ENCODE data around the gene CERS2.

DNA sequence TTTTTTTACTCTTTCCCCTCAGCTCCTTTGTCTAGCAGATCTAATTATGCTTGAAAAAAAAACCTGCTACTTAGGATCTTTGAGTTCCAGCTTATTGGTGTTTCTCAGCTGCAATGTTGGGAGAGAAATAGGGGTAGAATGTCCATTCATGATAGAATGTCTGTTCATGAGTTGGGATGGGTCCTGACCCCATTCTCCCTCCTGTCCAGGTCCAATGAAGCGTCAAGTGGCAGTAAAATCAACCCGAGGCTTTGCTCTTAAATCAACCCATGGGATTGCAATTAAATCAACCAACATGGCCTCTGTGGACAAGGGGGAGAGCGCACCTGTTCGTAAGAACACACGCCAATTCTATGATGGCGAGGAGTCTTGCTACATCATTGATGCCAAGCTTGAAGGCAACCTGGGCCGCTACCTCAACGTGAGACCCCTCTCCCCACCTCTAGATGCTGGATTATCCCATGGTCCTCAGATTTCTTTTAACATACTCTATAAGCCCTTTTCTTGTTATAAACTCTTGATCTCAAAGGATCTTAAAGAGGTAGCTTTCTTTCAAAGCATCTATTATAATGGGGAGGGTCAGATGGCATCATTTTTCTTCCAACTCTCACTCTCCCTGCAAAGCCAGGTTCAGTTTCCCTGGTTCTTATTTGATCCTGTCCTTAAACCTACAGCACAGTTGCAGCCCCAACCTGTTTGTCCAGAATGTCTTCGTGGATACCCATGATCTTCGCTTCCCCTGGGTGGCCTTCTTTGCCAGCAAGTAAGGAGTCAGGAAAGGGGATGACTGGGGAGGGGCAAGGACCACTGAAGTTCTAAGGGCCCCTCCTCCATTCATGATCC is 11.1 kb downstream of the CERS2 start:
- TF ChIP-seq, protein P1, sequence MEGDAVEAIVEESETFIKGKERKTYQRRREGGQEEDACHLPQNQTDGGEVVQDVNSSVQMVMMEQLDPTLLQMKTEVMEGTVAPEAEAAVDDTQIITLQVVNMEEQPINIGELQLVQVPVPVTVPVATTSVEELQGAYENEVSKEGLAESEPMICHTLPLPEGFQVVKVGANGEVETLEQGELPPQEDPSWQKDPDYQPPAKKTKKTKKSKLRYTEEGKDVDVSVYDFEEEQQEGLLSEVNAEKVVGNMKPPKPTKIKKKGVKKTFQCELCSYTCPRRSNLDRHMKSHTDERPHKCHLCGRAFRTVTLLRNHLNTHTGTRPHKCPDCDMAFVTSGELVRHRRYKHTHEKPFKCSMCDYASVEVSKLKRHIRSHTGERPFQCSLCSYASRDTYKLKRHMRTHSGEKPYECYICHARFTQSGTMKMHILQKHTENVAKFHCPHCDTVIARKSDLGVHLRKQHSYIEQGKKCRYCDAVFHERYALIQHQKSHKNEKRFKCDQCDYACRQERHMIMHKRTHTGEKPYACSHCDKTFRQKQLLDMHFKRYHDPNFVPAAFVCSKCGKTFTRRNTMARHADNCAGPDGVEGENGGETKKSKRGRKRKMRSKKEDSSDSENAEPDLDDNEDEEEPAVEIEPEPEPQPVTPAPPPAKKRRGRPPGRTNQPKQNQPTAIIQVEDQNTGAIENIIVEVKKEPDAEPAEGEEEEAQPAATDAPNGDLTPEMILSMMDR (tag by site-specific recombination; IDR thresholded peaks at IDR 0.05): no peak
- TF ChIP-seq, protein P2, sequence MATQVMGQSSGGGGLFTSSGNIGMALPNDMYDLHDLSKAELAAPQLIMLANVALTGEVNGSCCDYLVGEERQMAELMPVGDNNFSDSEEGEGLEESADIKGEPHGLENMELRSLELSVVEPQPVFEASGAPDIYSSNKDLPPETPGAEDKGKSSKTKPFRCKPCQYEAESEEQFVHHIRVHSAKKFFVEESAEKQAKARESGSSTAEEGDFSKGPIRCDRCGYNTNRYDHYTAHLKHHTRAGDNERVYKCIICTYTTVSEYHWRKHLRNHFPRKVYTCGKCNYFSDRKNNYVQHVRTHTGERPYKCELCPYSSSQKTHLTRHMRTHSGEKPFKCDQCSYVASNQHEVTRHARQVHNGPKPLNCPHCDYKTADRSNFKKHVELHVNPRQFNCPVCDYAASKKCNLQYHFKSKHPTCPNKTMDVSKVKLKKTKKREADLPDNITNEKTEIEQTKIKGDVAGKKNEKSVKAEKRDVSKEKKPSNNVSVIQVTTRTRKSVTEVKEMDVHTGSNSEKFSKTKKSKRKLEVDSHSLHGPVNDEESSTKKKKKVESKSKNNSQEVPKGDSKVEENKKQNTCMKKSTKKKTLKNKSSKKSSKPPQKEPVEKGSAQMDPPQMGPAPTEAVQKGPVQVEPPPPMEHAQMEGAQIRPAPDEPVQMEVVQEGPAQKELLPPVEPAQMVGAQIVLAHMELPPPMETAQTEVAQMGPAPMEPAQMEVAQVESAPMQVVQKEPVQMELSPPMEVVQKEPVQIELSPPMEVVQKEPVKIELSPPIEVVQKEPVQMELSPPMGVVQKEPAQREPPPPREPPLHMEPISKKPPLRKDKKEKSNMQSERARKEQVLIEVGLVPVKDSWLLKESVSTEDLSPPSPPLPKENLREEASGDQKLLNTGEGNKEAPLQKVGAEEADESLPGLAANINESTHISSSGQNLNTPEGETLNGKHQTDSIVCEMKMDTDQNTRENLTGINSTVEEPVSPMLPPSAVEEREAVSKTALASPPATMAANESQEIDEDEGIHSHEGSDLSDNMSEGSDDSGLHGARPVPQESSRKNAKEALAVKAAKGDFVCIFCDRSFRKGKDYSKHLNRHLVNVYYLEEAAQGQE (tag by site-specific recombination; IDR thresholded peaks at IDR 0.05): no peak
- TF ChIP-seq, protein P3, sequence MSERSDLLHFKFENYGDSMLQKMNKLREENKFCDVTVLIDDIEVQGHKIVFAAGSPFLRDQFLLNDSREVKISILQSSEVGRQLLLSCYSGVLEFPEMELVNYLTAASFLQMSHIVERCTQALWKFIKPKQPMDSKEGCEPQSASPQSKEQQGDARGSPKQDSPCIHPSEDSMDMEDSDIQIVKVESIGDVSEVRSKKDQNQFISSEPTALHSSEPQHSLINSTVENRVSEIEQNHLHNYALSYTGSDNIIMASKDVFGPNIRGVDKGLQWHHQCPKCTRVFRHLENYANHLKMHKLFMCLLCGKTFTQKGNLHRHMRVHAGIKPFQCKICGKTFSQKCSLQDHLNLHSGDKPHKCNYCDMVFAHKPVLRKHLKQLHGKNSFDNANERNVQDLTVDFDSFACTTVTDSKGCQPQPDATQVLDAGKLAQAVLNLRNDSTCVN (tag by site-specific recombination; optimal IDR thresholded peaks at IDR 0.05): no peak

Data from HEK293 (cell line).